CD14-positive monocyte (primary cell): ENCODE measurements around the gene TAS2R46. TPM values are rescaled to one million over a fixed set of nuclear protein-coding genes. Genes with fewer than 3 reads are reported as not detected.

Source experiments
- DNase-seq, 3 donors: peaks; one replicate each; pipeline ENCODE4 v3.0.0-alpha.2; 2011 to 2022
- H2AFZ ChIP-seq: 2 replicates; pipeline ENCODE4 v1.6.0; 2012; ENCODE audit warnings: mild to moderate bottlenecking, low read depth, low read length, inconsistent platforms; ENCODE audit not compliant: insufficient read depth, poor library complexity, severe bottlenecking
- H3K27ac ChIP-seq, 2 donors: 1 replicate in 1 of 2; 2 replicates in 1 of 2; pipeline ENCODE4 v1.5.1; 2012 to 2013; ENCODE audit warnings: low read length in 2 of 2, control low read depth in 1 of 2, inconsistent platforms in 1 of 2, low read depth in 1 of 2, mild to moderate bottlenecking in 1 of 2
- H3K27me3 ChIP-seq, 2 donors: one replicate each; pipeline versions ENCODE4 v1.6.0 to v1.6.1; 2011 to 2013; ENCODE audit warnings: low read length in 2 of 2; ENCODE audit not compliant: control insufficient read depth in 2 of 2, insufficient read depth in 2 of 2
- H3K36me3 ChIP-seq, 2 donors: replicated peaks in 1 of 2; 1 replicate in 1 of 2; 2 replicates in 1 of 2; pipeline versions ENCODE4 v1.5.1 to v1.6.1; 2012 to 2013; ENCODE audit warnings: low read length in 2 of 2, control low read depth in 1 of 2, inconsistent platforms in 1 of 2, mild to moderate bottlenecking in 1 of 2; ENCODE audit not compliant: insufficient read depth in 2 of 2, control insufficient read depth in 1 of 2
- H3K4me1 ChIP-seq, 2 donors: 1 replicate in 1 of 2; 2 replicates in 1 of 2; pipeline versions ENCODE4 v1.5.1 to v1.6.1; 2012 to 2013; ENCODE audit warnings: low read length in 2 of 2, control low read depth in 1 of 2, inconsistent platforms in 1 of 2, mild to moderate bottlenecking in 1 of 2, moderate library complexity in 1 of 2; ENCODE audit not compliant: insufficient read depth in 2 of 2, control insufficient read depth in 1 of 2
- H3K4me2 ChIP-seq: replicated peaks from 2 replicates; pipeline ENCODE3; 2012; ENCODE audit warnings: low read length, moderate library complexity, mild to moderate bottlenecking; ENCODE audit not compliant: poor library complexity, severe bottlenecking; ENCODE audit errors: extremely low read depth
- H3K4me3 ChIP-seq, 3 experiments: fragments of 200-600 bp in 1 of 3; sonication (generic) in 1 of 3; replicated peaks in 1 of 3; 1 replicate in 2 of 3; 2 replicates in 1 of 3; pipeline ENCODE4 v1.5.1; 2011 to 2013; ENCODE audit warnings: low read length in 3 of 3, mild to moderate bottlenecking in 3 of 3, control low read depth in 2 of 3, low read depth in 2 of 3, inconsistent platforms in 1 of 3, moderate library complexity in 1 of 3
- H3K79me2 ChIP-seq: 2 replicates; pipeline ENCODE4 v1.6.0; 2012; ENCODE audit warnings: mild to moderate bottlenecking, control low read depth, inconsistent platforms, low read length, moderate library complexity; ENCODE audit not compliant: insufficient read depth
- H3K9ac ChIP-seq: 2 replicates; pipeline ENCODE4 v1.6.0; 2017; ENCODE audit warnings: low read length, mild to moderate bottlenecking; ENCODE audit not compliant: insufficient read depth, poor library complexity, severe bottlenecking
- H3K9me3 ChIP-seq, 2 donors: replicated peaks in 1 of 2; 1 replicate in 1 of 2; 2 replicates in 1 of 2; pipeline versions ENCODE4 v1.5.1 to v1.6.1; 2012 to 2013; ENCODE audit warnings: low read length in 2 of 2, control low read depth in 1 of 2; ENCODE audit not compliant: control insufficient read depth in 1 of 2, insufficient read depth in 1 of 2
- H4K20me1 ChIP-seq: 2 replicates; pipeline ENCODE4 v1.6.0; 2012; ENCODE audit warnings: mild to moderate bottlenecking, low read length, control low read depth, moderate library complexity; ENCODE audit not compliant: insufficient read depth
- H3K27ac Mint-ChIP-seq, 7 donors: one replicate each; pipeline ENCODE4 v1.8.0; 2020; ENCODE audit warnings: mild to moderate bottlenecking in 7 of 7, mixed read lengths in 7 of 7, moderate library complexity in 6 of 7, inconsistent platforms in 2 of 7
- H3K27me3 Mint-ChIP-seq, 3 donors: one replicate each; pipeline ENCODE4 v1.8.0; 2021 to 2022; ENCODE audit warnings: low read depth in 3 of 3, mild to moderate bottlenecking in 3 of 3, mixed read lengths in 3 of 3, moderate library complexity in 3 of 3, inconsistent platforms in 1 of 3
- H3K36me3 Mint-ChIP-seq, 2 donors: one replicate each; pipeline ENCODE4 v1.8.0; 2020; ENCODE audit warnings: mixed read lengths in 2 of 2, inconsistent platforms in 1 of 2, mild to moderate bottlenecking in 1 of 2
- H3K4me1 Mint-ChIP-seq: one replicate; pipeline ENCODE4 v1.8.0; 2020; ENCODE audit warnings: mild to moderate bottlenecking, mixed read lengths
- H3K4me3 Mint-ChIP-seq, 2 donors: one replicate each; pipeline ENCODE4 v1.8.0; 2020; ENCODE audit warnings: mild to moderate bottlenecking in 2 of 2, mixed read lengths in 2 of 2, moderate library complexity in 1 of 2
- H3K9me3 Mint-ChIP-seq, 7 donors: one replicate each; pipeline ENCODE4 v1.8.0; 2020 to 2022; ENCODE audit warnings: mixed read lengths in 7 of 7, mild to moderate bottlenecking in 6 of 7, moderate library complexity in 6 of 7, inconsistent platforms in 2 of 7
- WGBS: methylation state at CpG from one replicate; pipeline ENCODE4 v1.1.5; 2013; ENCODE audit warnings: missing lambda C conversion rate; ENCODE audit not compliant: insufficient coverage; 5-methylcytosine and 5-hydroxymethylcytosine counted together
- intact Hi-C, 2 donors: fragments of 100-400 bp; cut with micrococcal nuclease; formaldehyde crosslinking; loops; one replicate each; pipeline versions ENCODE4 v1.15.0 to v1.15.1; 2023
- polyA plus RNA-seq, 3 donors: library from polyadenylated mRNA; depleted of rRNA in 1 of 3; unstranded in 2 of 3; stranded (reverse) in 1 of 3; fragments of 300-500 nt in 2 of 3; fragments of >200 nt in 1 of 3; fragmentation: Illumina TruSeq in 2 of 3; gene quantifications; 1 replicate in 2 of 3; 2 replicates in 1 of 3; pipeline ENCODE4 v1.2.3, GENCODE V29; 2012 to 2021
- TF ChIP-seq, protein P1 (sequence below): fragments of 200-600 bp; IDR thresholded peaks from one replicate; pipeline ENCODE4 v1.8.0; 2022; ENCODE audit warnings: antibody characterized with exemption, mild to moderate bottlenecking

Gene TAS2R46
- polyA plus RNA-seq, 3 donors: 0.36 TPM; not detected in 2

DNA sequence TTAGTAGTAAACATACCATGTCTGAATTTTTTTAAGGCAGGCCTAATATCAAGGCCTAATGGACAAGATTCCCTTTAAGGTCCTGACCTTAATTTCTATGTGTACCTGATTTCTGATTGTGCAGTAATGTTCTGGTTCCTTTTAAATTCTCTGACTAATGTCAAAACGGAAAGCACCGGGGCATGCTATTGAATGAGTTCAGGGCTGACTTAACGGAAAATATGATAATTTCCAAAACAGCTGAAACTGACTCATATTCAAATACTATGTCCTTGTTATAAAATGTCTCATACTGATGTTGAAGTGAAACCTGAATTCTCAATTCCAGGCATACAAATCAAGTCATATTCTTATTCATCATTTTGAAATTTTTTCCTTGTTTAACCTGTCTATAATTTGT is 23.3 kb upstream of the TAS2R46 start:
- Histone ChIP-seq H3K79me2 (no peaks in the 10 kb centered on the region), H3K9me3 (peaks cover 4 to 8% of the 10 kb centered on the region in 2 donors), H3K27ac (no peak overlapping the region), H4K20me1 (no peaks in the 10 kb centered on the region), H3K27me3 (no peaks in the 10 kb centered on the region), H3K36me3 (no peaks in the 10 kb centered on the region), H3K9ac (no peak overlapping the region), H3K4me3 (no peak overlapping the region), H3K4me2 (no peak overlapping the region), H3K4me1 (no peaks in the 10 kb centered on the region), H2AFZ (no peak overlapping the region)
- intact Hi-C loops: no loop called here
- peaks cover 2 to 23% (median 4%) of the 10 kb centered on the region in 7 donors for H3K9me3 Mint-ChIP-seq
- no peak overlapping the region for H3K27ac Mint-ChIP-seq
- no CpG with 5 or more reads among the region's 3 CpGs for WGBS
- peaks cover 0 to 2% of the 10 kb centered on the region in 2 donors for H3K36me3 Mint-ChIP-seq
- DNase-seq: no peak
- TF ChIP-seq, protein P1, sequence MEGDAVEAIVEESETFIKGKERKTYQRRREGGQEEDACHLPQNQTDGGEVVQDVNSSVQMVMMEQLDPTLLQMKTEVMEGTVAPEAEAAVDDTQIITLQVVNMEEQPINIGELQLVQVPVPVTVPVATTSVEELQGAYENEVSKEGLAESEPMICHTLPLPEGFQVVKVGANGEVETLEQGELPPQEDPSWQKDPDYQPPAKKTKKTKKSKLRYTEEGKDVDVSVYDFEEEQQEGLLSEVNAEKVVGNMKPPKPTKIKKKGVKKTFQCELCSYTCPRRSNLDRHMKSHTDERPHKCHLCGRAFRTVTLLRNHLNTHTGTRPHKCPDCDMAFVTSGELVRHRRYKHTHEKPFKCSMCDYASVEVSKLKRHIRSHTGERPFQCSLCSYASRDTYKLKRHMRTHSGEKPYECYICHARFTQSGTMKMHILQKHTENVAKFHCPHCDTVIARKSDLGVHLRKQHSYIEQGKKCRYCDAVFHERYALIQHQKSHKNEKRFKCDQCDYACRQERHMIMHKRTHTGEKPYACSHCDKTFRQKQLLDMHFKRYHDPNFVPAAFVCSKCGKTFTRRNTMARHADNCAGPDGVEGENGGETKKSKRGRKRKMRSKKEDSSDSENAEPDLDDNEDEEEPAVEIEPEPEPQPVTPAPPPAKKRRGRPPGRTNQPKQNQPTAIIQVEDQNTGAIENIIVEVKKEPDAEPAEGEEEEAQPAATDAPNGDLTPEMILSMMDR: no peak
- H3K4me3 Mint-ChIP-seq: no peak overlapping the region
- no peaks in the 10 kb centered on the region for H3K27me3 Mint-ChIP-seq
- H3K4me1 Mint-ChIP-seq: no peaks in the 10 kb centered on the region

DNA sequence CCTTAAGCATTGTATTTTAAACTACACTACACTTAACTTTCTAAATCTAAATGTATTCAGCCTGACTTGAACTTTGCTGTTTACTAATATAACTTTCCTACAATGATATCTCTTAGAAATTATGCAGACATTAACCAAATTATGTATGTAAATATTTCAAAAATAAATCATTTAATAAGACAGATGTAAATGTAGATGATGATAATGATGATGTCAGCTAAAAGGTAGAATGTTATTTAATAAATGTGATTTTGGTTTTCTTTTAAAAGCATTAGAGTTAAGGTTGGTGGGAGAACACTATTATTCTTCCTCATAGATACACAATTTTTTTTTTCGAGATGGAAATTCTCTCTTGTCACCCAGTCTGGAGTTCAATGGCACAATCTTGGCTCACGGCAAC is 19.9 kb upstream of the TAS2R46 start:
- intact Hi-C loops: no loop called here

More for the DNA sequence above, 19.9 kb upstream of the TAS2R46 start:
- Histone ChIP-seq H3K79me2 (no peaks in the 10 kb centered on the region), H3K4me3 (no peak overlapping the region), H3K4me2 (no peak overlapping the region), H3K36me3 (no peaks in the 10 kb centered on the region), H3K4me1 (no peaks in the 10 kb centered on the region), H2AFZ (no peak overlapping the region), H3K9ac (no peak overlapping the region), H3K9me3 (peaks cover 4 to 8% of the 10 kb centered on the region in 2 donors), H4K20me1 (no peaks in the 10 kb centered on the region), H3K27me3 (no peaks in the 10 kb centered on the region), H3K27ac (no peak overlapping the region)
- H3K36me3 Mint-ChIP-seq: peaks cover 3 to 5% of the 10 kb centered on the region in 2 donors
- no peak overlapping the region for H3K4me3 Mint-ChIP-seq
- no peaks in the 10 kb centered on the region for H3K4me1 Mint-ChIP-seq
- H3K27ac Mint-ChIP-seq: no peak overlapping the region
- TF ChIP-seq, protein P1: no peak
- WGBS: no CpG with 5 or more reads among the region's 2 CpGs
- peaks cover 2 to 15% (median 4%) of the 10 kb centered on the region in 7 donors for H3K9me3 Mint-ChIP-seq
- DNase-seq: no peak
- H3K27me3 Mint-ChIP-seq: no peaks in the 10 kb centered on the region
